HFFc6 (cell line): ENCODE results near the gene TNFSF13. TPM values are rescaled to one million over a fixed set of nuclear protein-coding genes. Genes with fewer than 3 reads are reported as not detected.

Source experiments
- DNase-seq: peaks from one replicate; pipeline ENCODE4 v3.0.0-alpha.2; 2018
- H3K27ac Mint-ChIP-seq: 2 replicates; pipeline ENCODE4 v1.8.0; 2020; ENCODE audit warnings: mild to moderate bottlenecking, mixed read lengths
- H3K27me3 Mint-ChIP-seq: 2 replicates; pipeline ENCODE4 v1.8.0; 2021; ENCODE audit warnings: mild to moderate bottlenecking, moderate library complexity, mixed read lengths; ENCODE audit not compliant: insufficient read depth
- H3K36me3 Mint-ChIP-seq: 2 replicates; pipeline ENCODE4 v1.8.0; 2021; ENCODE audit warnings: low read depth, mixed read lengths
- H3K4me1 Mint-ChIP-seq: 2 replicates; pipeline ENCODE4 v1.8.0; 2020; ENCODE audit warnings: low read depth, mixed read lengths
- H3K4me3 Mint-ChIP-seq: 2 replicates; pipeline ENCODE4 v1.8.0; 2020; ENCODE audit warnings: mild to moderate bottlenecking, moderate library complexity, mixed read lengths
- H3K9me3 Mint-ChIP-seq: 2 replicates; pipeline ENCODE4 v1.8.0; 2020; ENCODE audit warnings: mild to moderate bottlenecking, mixed read lengths
- total RNA-seq, 6 experiments: library from RNA; stranded (reverse); fragmentation: NEBNext Ultra II Directional; extraction: Animal tissue kit (Norgen Biotek cat#: 25700); gene quantifications; 2 replicates in 1 of 6; 3 replicates in 5 of 6; pipeline ENCODE4 v1.2.3, GENCODE V29; 2021
- TF ChIP-seq, protein P1 (sequence below): fragments of 200-600 bp; sonication (generic); IDR thresholded peaks from 2 replicates; pipeline ENCODE4 v1.5.0; 2021; ENCODE audit warnings: antibody characterized with exemption, mild to moderate bottlenecking

The TNFSF13 gene
- total RNA-seq, 6 experiments from 2014 or later: 1.2 to 2.8 (median 1.5) TPM

DNA sequence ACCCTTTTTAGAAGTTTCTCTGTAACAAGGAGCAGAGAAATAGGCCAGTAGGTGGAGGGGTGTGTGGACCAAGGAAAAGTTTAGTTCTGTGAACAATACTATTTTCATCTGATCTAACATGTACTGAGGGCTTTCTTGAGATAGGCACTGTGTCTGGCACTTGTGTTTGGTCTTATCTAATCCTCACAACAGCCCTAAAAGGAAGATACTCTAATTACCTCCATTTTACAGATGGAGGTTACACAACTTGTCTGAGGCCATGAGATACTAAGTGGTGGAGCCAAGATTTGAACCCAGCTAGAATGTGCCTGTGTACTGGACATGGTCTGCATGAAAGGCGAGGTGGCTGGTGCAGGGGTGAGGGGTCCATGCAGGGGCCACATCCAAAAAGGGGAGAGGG is 5.2 kb upstream of the TNFSF13 start:
- no peaks in the 10 kb centered on the region; the same call in 1 of the 2 replicates for H3K36me3 Mint-ChIP-seq
- no peaks in the 10 kb centered on the region for H3K9me3 Mint-ChIP-seq
- DNase-seq: no peak
- TF ChIP-seq, protein P1, sequence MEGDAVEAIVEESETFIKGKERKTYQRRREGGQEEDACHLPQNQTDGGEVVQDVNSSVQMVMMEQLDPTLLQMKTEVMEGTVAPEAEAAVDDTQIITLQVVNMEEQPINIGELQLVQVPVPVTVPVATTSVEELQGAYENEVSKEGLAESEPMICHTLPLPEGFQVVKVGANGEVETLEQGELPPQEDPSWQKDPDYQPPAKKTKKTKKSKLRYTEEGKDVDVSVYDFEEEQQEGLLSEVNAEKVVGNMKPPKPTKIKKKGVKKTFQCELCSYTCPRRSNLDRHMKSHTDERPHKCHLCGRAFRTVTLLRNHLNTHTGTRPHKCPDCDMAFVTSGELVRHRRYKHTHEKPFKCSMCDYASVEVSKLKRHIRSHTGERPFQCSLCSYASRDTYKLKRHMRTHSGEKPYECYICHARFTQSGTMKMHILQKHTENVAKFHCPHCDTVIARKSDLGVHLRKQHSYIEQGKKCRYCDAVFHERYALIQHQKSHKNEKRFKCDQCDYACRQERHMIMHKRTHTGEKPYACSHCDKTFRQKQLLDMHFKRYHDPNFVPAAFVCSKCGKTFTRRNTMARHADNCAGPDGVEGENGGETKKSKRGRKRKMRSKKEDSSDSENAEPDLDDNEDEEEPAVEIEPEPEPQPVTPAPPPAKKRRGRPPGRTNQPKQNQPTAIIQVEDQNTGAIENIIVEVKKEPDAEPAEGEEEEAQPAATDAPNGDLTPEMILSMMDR: no peak
- H3K4me3 Mint-ChIP-seq: no peak overlapping the region
- H3K27me3 Mint-ChIP-seq: peaks cover 5% of the 10 kb centered on the region; the same call in 1 of the 2 replicates
- H3K27ac Mint-ChIP-seq: no peak overlapping the region
- H3K4me1 Mint-ChIP-seq: peaks cover 17% of the 10 kb centered on the region

DNA sequence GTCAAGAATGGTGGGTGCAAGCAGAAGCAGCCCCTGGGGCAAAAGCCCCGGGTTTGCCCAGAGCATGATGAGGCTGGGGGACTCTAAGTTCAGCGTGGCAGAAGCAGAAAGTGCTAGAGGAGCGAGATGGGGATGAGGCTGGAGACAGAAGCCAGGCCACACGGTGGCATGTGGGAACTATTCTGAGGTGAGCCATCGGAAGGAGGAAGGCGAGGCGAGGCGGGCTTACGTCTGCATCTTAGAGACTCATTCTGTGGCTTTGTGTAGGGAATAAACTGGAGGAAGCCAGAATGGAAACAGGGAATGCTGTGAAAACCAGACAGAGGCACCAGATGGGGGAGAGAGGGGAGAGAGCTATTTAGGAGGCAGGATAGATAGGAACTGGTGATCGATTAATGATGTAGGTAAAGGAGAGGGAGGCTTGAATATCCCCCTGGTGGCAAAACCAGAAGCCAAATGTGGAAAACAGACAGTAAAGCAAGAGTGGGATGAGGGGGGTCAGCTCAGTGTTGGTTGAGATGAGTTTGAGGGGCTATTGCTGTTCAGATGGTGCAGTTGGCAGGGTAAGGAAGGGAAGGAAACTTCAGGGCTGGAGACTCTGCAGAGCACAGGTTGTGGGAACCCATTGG is 3.1 kb upstream of the TNFSF13 start:
- DNase-seq: no peak
- TF ChIP-seq, protein P1: peak; percentile 34
- Mint-ChIP-seq H3K27ac (no peak overlapping the region), H3K36me3 (no peaks in the 10 kb centered on the region; the same call in 1 of the 2 replicates), H3K9me3 (no peaks in the 10 kb centered on the region), H3K4me1 (peaks cover 22% of the 10 kb centered on the region), H3K4me3 (no peak overlapping the region), H3K27me3 (peaks cover 5% of the 10 kb centered on the region)

DNA sequence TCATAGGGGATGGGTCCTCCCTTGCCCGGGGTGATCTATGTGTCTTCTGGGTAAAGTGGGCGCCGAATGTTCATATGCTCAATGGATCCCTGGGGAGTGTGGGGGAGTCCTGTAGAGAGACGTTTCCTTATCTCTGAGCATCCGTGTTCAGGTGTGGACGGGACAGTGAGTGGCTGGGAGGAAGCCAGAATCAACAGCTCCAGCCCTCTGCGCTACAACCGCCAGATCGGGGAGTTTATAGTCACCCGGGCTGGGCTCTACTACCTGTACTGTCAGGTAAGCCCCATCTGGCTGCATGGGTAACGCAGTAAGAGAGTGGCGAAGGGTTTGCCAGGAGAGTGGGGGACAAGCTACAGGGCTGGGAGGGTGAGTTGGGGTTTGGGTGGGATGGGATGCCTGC is 1.9 kb upstream of the TNFSF13 start:
- no peak overlapping the region for H3K27ac Mint-ChIP-seq
- DNase-seq: no peak
- TF ChIP-seq, protein P1: no peak
- H3K27me3 Mint-ChIP-seq: peaks cover 8% of the 10 kb centered on the region
- no peaks in the 10 kb centered on the region; the same call in 1 of the 2 replicates for H3K36me3 Mint-ChIP-seq
- no peaks in the 10 kb centered on the region for H3K9me3 Mint-ChIP-seq
- no peak overlapping the region for H3K4me3 Mint-ChIP-seq
- peaks cover 29% of the 10 kb centered on the region for H3K4me1 Mint-ChIP-seq

DNA sequence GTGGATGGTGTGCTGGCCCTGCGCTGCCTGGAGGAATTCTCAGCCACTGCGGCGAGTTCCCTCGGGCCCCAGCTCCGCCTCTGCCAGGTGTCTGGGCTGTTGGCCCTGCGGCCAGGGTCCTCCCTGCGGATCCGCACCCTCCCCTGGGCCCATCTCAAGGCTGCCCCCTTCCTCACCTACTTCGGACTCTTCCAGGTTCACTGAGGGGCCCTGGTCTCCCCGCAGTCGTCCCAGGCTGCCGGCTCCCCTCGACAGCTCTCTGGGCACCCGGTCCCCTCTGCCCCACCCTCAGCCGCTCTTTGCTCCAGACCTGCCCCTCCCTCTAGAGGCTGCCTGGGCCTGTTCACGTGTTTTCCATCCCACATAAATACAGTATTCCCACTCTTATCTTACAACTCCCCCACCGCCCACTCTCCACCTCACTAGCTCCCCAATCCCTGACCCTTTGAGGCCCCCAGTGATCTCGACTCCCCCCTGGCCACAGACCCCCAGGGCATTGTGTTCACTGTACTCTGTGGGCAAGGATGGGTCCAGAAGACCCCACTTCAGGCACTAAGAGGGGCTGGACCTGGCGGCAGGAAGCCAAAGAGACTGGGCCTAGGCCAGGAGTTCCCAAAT is 1.3 kb upstream of the TNFSF13 start:
- TF ChIP-seq, protein P1: no peak
- no peak for DNase-seq
- Mint-ChIP-seq H3K4me3 (no peak overlapping the region), H3K27me3 (peaks cover 8% of the 10 kb centered on the region), H3K9me3 (no peaks in the 10 kb centered on the region), H3K36me3 (peaks cover under 1% of the 10 kb centered on the region; the same call in 1 of the 2 replicates), H3K4me1 (peaks cover 29% of the 10 kb centered on the region), H3K27ac (no peak overlapping the region; the same call in 1 of the 2 replicates)

DNA sequence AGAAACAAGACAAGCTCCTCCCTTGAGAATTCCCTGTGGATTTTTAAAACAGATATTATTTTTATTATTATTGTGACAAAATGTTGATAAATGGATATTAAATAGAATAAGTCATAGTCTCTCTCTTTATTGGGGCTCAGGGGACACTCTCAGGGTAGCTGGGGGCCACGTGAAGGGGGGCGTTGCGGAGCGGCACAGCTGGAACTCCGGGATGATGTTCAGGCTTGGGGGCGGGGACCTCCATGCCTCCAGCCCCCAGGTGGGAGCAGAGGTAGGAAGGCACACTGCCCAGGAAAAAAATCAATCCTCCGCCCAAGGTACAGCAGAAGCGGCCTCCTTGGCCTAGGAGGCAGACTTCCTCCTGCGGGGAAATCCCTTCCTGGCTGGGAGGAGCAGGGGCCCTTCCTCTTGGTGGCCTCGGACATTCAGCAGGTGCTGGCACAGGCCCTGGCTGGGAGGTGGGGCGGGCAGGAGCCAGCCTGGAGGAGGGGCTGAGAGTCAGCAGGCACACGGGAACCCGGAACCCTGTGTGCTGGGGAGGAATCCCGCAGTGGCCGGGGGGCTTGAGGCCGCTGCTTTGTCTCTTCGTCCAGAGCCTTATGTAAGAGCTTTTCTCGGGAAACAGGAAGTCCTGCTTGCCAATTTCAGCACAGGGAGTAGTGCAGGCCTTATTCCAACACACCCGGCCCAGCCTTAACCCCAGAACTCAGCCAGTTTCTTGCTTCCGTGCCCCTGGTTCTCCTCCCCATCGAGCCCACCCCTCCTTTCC is 591 bp upstream of the TNFSF13 start:
- DNase-seq: no peak
- Mint-ChIP-seq H3K4me1 (peaks cover 35% of the 10 kb centered on the region), H3K27ac (peak overlapping the region; percentile 83), H3K27me3 (peaks cover 8% of the 10 kb centered on the region), H3K36me3 (peaks cover 8% of the 10 kb centered on the region), H3K4me3 (peak overlapping the region; percentile 62), H3K9me3 (no peaks in the 10 kb centered on the region)
- TF ChIP-seq, protein P1: no peak
